Upper lobe of right lung (tissue), 1 donor: ENCODE data around the gene TRUB1. TPM values are rescaled to one million over a fixed set of nuclear protein-coding genes. Genes with fewer than 3 reads are reported as not detected.

Experiments
- ATAC-seq: fragments of 200-7000 bp; cut with Tn5 transposase; one replicate; pipeline ENCODE4 v1.9.1; 2020; ENCODE audit warnings: mild to moderate bottlenecking, moderate library complexity
- DNase-seq: peaks from one replicate; pipeline ENCODE4 v3.0.0-alpha.2; 2020
- H3K27ac ChIP-seq: fragments of 200-600 bp; one replicate; pipeline ENCODE4 v1.8.0; 2022
- H3K27me3 ChIP-seq: fragments of 200-600 bp; one replicate; pipeline ENCODE4 v1.8.0; 2022; ENCODE audit warnings: mild to moderate bottlenecking
- H3K36me3 ChIP-seq: fragments of 200-600 bp; one replicate; pipeline ENCODE4 v1.8.0; 2022
- H3K4me1 ChIP-seq: fragments of 200-600 bp; one replicate; pipeline ENCODE4 v1.8.0; 2022
- H3K4me3 ChIP-seq: fragments of 200-600 bp; one replicate; pipeline ENCODE4 v1.8.0; 2022; ENCODE audit warnings: mild to moderate bottlenecking
- H3K9me3 ChIP-seq: fragments of 200-600 bp; one replicate; pipeline ENCODE4 v1.8.0; 2022
- intact Hi-C: fragments of 100-400 bp; cut with DNase I; formaldehyde crosslinking; loops from one replicate; pipeline ENCODE4 v1.11.0; 2022
- total RNA-seq: library from RNA; stranded (reverse); fragmentation: NEBNext Ultra II Directional; extraction: Animal tissue kit (Norgen Biotek cat#: 25700); gene quantifications from one replicate; pipeline ENCODE4 v1.2.1, GENCODE V29; 2021
- TF ChIP-seq, protein P1 (sequence below): fragments of 200-600 bp; IDR thresholded peaks from one replicate; pipeline ENCODE4 v1.8.0; 2022; ENCODE audit warnings: antibody characterized with exemption
- donor health status: DM: no; HTN: yes; CAD: no; lungs with severe emphysema.

Gene TRUB1
- total RNA-seq, 1 donor from 2014 or later = 11.3 TPM

DNA sequence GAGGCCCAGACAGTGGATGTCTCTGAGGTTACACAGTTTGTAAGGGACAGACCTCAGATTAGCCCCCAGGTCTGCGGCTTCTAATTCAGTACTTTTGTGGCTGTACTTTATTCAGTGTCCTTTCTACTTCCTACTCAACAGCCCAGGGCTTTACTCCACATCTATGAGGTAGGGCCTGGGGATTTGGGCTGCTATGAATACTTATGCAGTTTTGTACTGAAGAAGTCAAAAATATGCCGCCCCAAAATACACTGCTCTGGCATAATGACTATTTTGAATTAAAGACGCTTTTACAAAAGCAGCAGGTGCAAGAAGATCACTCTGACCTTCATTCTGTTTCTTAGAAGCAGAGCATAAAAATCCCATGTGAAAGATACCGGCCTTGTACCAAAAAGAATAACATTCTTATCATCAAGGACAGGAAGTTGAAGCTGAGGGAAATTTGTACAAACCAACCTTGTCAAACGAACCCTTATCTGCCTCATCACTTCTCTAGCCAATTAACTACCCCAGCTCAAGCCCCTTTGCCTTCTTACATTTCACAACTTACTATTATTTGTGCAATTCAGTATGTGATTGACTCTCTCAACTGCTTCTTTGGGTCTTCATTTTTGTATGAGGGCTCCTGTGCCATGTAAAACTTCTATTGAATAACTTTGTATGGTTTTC lies 26.1 kb upstream of the TRUB1 start:
- Histone ChIP-seq H3K36me3 (no peaks in the 10 kb centered on the region), H3K9me3 (no peaks in the 10 kb centered on the region), H3K27me3 (no peaks in the 10 kb centered on the region), H3K27ac (no peak overlapping the region), H3K4me3 (no peak overlapping the region), H3K4me1 (no peaks in the 10 kb centered on the region)
- intact Hi-C loops = no loop called here
- ATAC-seq (no peak), DNase-seq (no peak)
- TF ChIP-seq, protein P1, sequence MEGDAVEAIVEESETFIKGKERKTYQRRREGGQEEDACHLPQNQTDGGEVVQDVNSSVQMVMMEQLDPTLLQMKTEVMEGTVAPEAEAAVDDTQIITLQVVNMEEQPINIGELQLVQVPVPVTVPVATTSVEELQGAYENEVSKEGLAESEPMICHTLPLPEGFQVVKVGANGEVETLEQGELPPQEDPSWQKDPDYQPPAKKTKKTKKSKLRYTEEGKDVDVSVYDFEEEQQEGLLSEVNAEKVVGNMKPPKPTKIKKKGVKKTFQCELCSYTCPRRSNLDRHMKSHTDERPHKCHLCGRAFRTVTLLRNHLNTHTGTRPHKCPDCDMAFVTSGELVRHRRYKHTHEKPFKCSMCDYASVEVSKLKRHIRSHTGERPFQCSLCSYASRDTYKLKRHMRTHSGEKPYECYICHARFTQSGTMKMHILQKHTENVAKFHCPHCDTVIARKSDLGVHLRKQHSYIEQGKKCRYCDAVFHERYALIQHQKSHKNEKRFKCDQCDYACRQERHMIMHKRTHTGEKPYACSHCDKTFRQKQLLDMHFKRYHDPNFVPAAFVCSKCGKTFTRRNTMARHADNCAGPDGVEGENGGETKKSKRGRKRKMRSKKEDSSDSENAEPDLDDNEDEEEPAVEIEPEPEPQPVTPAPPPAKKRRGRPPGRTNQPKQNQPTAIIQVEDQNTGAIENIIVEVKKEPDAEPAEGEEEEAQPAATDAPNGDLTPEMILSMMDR = no peak

DNA sequence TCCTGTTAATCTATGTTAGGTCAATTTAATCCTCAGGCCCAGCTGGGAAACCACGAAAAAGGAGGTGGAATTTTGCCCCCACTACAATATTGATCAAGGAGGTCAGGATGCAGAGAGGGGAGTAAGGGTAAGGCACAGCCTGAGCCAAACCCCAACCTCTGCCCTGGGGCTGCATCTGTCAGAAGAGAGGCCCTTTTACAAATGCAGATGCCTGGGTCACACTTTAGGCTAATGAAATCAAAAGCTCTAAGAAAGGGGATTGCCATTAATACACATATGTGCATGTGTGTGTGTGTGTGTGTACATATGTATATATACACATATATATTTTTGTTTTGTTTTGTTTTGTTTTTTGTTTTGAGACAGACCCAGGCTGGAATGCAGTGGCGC lies 25.5 kb upstream of the TRUB1 start:
- Histone ChIP-seq H3K27me3 (no peaks in the 10 kb centered on the region), H3K27ac (no peak overlapping the region), H3K9me3 (no peaks in the 10 kb centered on the region), H3K4me1 (no peaks in the 10 kb centered on the region), H3K36me3 (no peaks in the 10 kb centered on the region), H3K4me3 (no peak overlapping the region)
- intact Hi-C loops = no loop called here
- TF ChIP-seq, protein P1 = no peak
- DNase-seq = no peak
- no peak for ATAC-seq

DNA sequence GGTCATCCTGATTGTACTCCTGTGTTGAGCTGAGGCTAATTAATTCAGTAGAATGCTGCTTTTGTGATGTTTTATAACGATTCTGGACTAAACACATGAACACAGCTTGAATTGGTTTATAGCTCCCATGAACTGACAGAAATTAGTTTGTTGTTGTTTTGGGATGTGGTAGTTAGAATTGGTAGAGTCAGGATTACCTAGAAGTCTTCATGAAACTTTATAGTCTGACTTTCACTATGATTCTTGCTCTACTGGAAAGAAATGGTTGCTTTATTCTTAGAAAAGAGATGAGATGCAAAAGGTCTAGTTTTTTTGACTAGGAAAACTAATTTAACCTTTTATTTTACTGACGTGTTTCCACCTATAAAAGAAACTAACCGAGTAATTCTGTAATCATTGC lies 23.4 kb upstream of the TRUB1 start:
- no peak for ATAC-seq
- TF ChIP-seq, protein P1 = no peak
- intact Hi-C loops = no loop called here

DNA sequence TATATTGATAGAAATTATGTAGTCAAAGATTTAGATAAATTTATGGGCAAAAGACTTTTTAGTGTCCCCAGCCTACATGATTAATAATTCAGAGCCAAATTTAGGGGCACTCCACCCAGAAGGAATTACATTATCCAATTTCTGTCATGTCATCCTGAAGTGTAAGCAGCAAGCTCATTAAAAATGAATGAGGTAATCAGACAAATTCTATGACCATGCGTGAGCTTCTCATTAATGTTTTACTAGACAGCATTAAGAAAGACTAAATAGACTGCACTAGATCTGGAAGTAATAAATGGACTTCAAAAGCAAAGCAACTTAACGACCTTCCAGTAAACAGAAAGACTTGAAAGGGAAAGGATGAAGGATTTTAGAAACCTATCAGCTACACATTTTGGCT lies 22.7 kb upstream of the TRUB1 start:
- no peak overlapping the region for H3K4me3 ChIP-seq
- intact Hi-C loops = no loop called here
- no peaks in the 10 kb centered on the region for H3K9me3 ChIP-seq
- DNase-seq (no peak), ATAC-seq (no peak)
- no peaks in the 10 kb centered on the region for H3K36me3 ChIP-seq
- no peaks in the 10 kb centered on the region for H3K4me1 ChIP-seq
- H3K27ac ChIP-seq = no peak overlapping the region
- TF ChIP-seq, protein P1 = no peak
- H3K27me3 ChIP-seq = peaks cover under 1% of the 10 kb centered on the region

More for the DNA sequence above, 23.4 kb upstream of the TRUB1 start:
- no peak overlapping the region for H3K27ac ChIP-seq
- H3K27me3 ChIP-seq = no peaks in the 10 kb centered on the region
- H3K4me1 ChIP-seq = no peaks in the 10 kb centered on the region
- no peak overlapping the region for H3K4me3 ChIP-seq
- no peaks in the 10 kb centered on the region for H3K9me3 ChIP-seq
- DNase-seq = no peak
- no peaks in the 10 kb centered on the region for H3K36me3 ChIP-seq

DNA sequence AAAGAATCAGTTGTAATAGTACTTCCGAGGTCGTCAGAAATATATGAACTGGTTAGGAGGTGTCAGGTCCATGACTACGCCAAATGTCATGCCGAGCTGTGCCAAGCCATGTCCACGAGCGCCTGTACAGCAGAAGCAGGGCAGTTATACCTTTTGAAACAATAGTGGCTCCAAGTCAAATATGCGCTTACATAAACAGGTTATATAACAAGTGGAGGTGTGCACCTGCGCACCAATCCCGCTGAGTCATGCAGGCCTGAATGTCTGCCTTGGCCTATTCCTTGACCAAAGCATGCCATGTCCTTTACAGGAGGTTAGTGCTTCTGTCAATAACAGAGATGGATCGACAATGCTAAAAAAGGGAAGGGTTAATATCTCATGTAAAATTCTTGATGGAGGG lies 21.3 kb upstream of the TRUB1 start:
- no peak for DNase-seq
- Histone ChIP-seq H3K36me3 (no peaks in the 10 kb centered on the region), H3K9me3 (no peaks in the 10 kb centered on the region), H3K4me3 (no peak overlapping the region), H3K27ac (no peak overlapping the region), H3K27me3 (peaks cover 5% of the 10 kb centered on the region), H3K4me1 (no peaks in the 10 kb centered on the region)
- TF ChIP-seq, protein P1 = no peak
- no peak for ATAC-seq
- intact Hi-C loops = no loop called here

DNA sequence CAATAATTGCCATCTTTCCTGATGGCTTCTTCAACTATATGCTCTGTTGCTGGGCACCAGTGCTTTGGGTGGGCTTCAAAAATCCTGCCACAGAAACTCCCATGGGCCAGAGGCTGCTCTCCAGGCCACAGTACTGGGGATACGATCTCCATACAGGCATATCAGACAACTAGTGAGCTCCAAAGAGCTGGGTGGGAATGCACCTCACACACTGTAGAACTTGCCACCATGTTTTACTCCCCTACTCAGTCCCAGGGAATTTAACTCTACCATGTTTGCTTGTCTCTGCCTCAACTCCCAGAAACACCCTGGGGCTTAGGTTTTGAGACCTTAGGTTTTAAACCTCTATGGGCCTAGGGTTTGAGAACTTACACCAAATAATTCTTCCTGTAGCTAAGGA lies 20.5 kb upstream of the TRUB1 start:
- H3K27ac ChIP-seq = no peak overlapping the region
- H3K36me3 ChIP-seq = no peaks in the 10 kb centered on the region
- H3K4me1 ChIP-seq = no peaks in the 10 kb centered on the region
- H3K9me3 ChIP-seq = no peaks in the 10 kb centered on the region
- DNase-seq = no peak
- TF ChIP-seq, protein P1 = no peak
- H3K4me3 ChIP-seq = no peak overlapping the region
- ATAC-seq = no peak
- peaks cover 5% of the 10 kb centered on the region for H3K27me3 ChIP-seq
- intact Hi-C loops = no loop called here
